SK-N-DZ (cell line): ENCODE data around the gene SLC11A1.

Experiments used
- DNase-seq: peaks from one replicate; pipeline ENCODE4 v3.0.0-alpha.2; 2015; ENCODE audit warnings: low spot score

The SLC11A1 gene

GRCh38 chr2:218405086-218405745, 23.1 kb downstream of the SLC11A1 start:
- DNase-seq, result no peak

GRCh38 chr2:218405746-218406208, 23.7 kb downstream of the SLC11A1 start:
- DNase-seq, result peak; percentile 40

- DNase-seq, result peak; percentile 93
These were observed 24.3 kb downstream of the SLC11A1 start for GRCh38 chr2:218406209-218406948.

- peak; percentile 69 for DNase-seq
These were observed 25.0 kb downstream of the SLC11A1 start for GRCh38 chr2:218406949-218407618.

GRCh38 chr2:218407717-218408116, 25.6 kb downstream of the SLC11A1 start:
- DNase-seq, result no peak

GRCh38 chr2:218418321-218418716, 36.2 kb downstream of the SLC11A1 start:
- DNase-seq, result no peak

- no peak for DNase-seq
These were observed 36.8 kb downstream of the SLC11A1 start, which contains the start of gene VIL1 for GRCh38 chr2:218418717-218419458. Gene VIL1 (plus strand): TSS chr2:218419123. CDS start chr2:218423779, 4,656 bp downstream.

- DNase-seq, result no peak
These were observed 37.6 kb downstream of the SLC11A1 start for GRCh38 chr2:218419630-218420216.

GRCh38 chr2:218421027-218421426, 39.0 kb downstream of the SLC11A1 start:
- DNase-seq, result no peak

GRCh38 chr2:218422403-218423086, 40.5 kb downstream of the SLC11A1 start:
- no peak for DNase-seq

GRCh38 chr2:218423584-218423983, 41.5 kb downstream of the SLC11A1 start:
- DNase-seq, result no peak

GRCh38 chr2:218425531-218425930, 43.5 kb downstream of the SLC11A1 start:
- no peak for DNase-seq

GRCh38 chr2:218427741-218428140, 45.7 kb downstream of the SLC11A1 start:
- DNase-seq, result no peak

- DNase-seq, result no peak
These were observed 46.9 kb downstream of the SLC11A1 start for GRCh38 chr2:218428846-218429558.

- DNase-seq, result no peak
These were observed 48.0 kb downstream of the SLC11A1 start for GRCh38 chr2:218429911-218430692.

GRCh38 chr2:218430721-218431120, 48.6 kb downstream of the SLC11A1 start:
- DNase-seq, result no peak

GRCh38 chr2:218431878-218432277, 49.8 kb downstream of the SLC11A1 start:
- DNase-seq, result no peak

GRCh38 chr2:218432676-218433365, 50.7 kb downstream of the SLC11A1 start:
- no peak for DNase-seq

GRCh38 chr2:218434456-218434855, 52.4 kb downstream of the SLC11A1 start:
- no peak for DNase-seq
